ENCODE data around the gene MAPK7.

Gene MAPK7

GRCh38 chr17:19363114-19363438 lies 15.2 kb upstream of the MAPK7 start:
- no peak overlapping the region for H3K27ac ChIP-seq
- H3K36me3 ChIP-seq: no peaks in the 10 kb centered on the region
- no peaks in the 10 kb centered on the region for H3K9me3 ChIP-seq (ENCODE audit: severe bottlenecking)
- no peak for DNase-seq
- H3K4me3 ChIP-seq (ENCODE audit: low read depth, low read length): peak overlapping the region; percentile 62; the same call in 1 of the 2 replicates
- TF ChIP-seq CTCF (IDR thresholded peaks at IDR 0.05; ENCODE audit: low read depth, low read length): no peak
- no peaks in the 10 kb centered on the region for H3K27me3 ChIP-seq (ENCODE audit: insufficient read depth, low read depth, severe bottlenecking)

DNA sequence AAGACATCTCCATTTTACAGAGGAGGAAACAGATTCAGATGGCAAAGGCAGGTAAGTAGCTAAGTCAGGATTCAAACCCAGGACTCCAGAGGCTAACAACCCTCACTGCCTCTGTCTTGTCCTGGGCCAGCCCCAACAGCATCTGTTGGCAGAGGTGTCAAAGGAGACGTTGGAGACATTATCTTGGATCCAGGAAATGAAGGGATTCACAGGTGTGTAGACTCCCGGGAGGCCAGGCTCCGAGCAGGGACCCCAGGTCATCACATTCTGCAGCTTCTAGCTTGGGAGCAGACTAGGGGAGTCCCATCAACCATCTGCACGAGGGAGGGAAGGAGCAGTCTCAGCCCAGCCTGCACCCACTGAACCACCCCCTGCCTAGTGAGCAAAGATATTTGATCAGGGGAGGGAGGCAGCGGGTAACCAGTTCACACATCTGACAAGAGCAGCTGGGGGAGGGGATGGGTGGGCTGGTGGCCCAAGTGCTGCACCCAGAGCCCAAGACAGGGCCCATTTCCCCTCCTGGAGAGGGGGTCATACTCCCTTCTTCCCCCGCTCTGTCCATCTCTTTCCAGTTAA lies 14.8 kb upstream of the MAPK7 start:
- H3K36me3 ChIP-seq: no peaks in the 10 kb centered on the region
- H3K4me3 ChIP-seq (ENCODE audit: low read depth, low read length): no peak overlapping the region
- DNase-seq: no peak
- no peak overlapping the region for H3K27ac ChIP-seq
- no peaks in the 10 kb centered on the region for H3K9me3 ChIP-seq (ENCODE audit: severe bottlenecking)
- no peak for TF ChIP-seq CTCF (IDR thresholded peaks at IDR 0.05; ENCODE audit: low read depth, low read length)
- no peaks in the 10 kb centered on the region for H3K27me3 ChIP-seq (ENCODE audit: insufficient read depth, low read depth, severe bottlenecking)

- Histone ChIP-seq H3K27me3 (ENCODE audit: insufficient read depth, low read depth, severe bottlenecking) (no peaks in the 10 kb centered on the region), H3K36me3 (no peaks in the 10 kb centered on the region), H3K4me3 (ENCODE audit: low read depth, low read length) (no peak overlapping the region), H3K27ac (peak overlapping the region; percentile 64), H3K9me3 (ENCODE audit: severe bottlenecking) (no peaks in the 10 kb centered on the region)
- peak; percentile 52 for DNase-seq
- TF ChIP-seq CTCF (IDR thresholded peaks at IDR 0.05; ENCODE audit: low read depth, low read length): no peak
Observed at GRCh38 chr17:19364699-19365498, 13.4 kb upstream of the MAPK7 start.

GRCh38 chr17:19365499-19365817 lies 12.8 kb upstream of the MAPK7 start:
- DNase-seq: no peak
- no peak for TF ChIP-seq CTCF (IDR thresholded peaks at IDR 0.05; ENCODE audit: low read depth, low read length)
- Histone ChIP-seq H3K9me3 (ENCODE audit: severe bottlenecking) (no peaks in the 10 kb centered on the region), H3K27ac (peak overlapping the region; percentile 64), H3K4me3 (ENCODE audit: low read depth, low read length) (no peak overlapping the region), H3K27me3 (ENCODE audit: insufficient read depth, low read depth, severe bottlenecking) (no peaks in the 10 kb centered on the region), H3K36me3 (no peaks in the 10 kb centered on the region)

GRCh38 chr17:19365833-19366636 lies 12.3 kb upstream of the MAPK7 start:
- no peak for TF ChIP-seq CTCF (IDR thresholded peaks at IDR 0.05; ENCODE audit: low read depth, low read length)

More at GRCh38 chr17:19365833-19366636, 12.3 kb upstream of the MAPK7 start:
- Histone ChIP-seq H3K4me3 (ENCODE audit: low read depth, low read length) (no peak overlapping the region), H3K9me3 (ENCODE audit: severe bottlenecking) (no peaks in the 10 kb centered on the region), H3K27me3 (ENCODE audit: insufficient read depth, low read depth, severe bottlenecking) (no peaks in the 10 kb centered on the region), H3K27ac (no peak overlapping the region), H3K36me3 (no peaks in the 10 kb centered on the region)
- DNase-seq: no peak
